Measurements from ENCODE around the gene MOB3C.
A peak's percentile ranks its signal among the peaks of the same experiment; 100 is the strongest.

Gene MOB3C

GRCh38 chr1:46603858-46604549 is 12.6 kb downstream of the MOB3C start, which contains the start of gene MKNK1:
Gene MKNK1 (minus strand): TSS chr1:46604268. CDS start chr1:46583327, 20,941 bp downstream.
- peak; percentile 98 for DNase-seq

GRCh38 chr1:46603481-46603857 is 13.1 kb downstream of the MOB3C start:
- no peak for DNase-seq

- no peak for DNase-seq
Observed at GRCh38 chr1:46601257-46602007, 15.2 kb downstream of the MOB3C start.

GRCh38 chr1:46599059-46599970 is 17.3 kb downstream of the MOB3C start:
- no peak for DNase-seq

GRCh38 chr1:46596846-46597245 is 19.8 kb downstream of the MOB3C start:
- no peak for DNase-seq

- no peak for DNase-seq
Observed at GRCh38 chr1:46596036-46596435, 20.6 kb downstream of the MOB3C start.

- DNase-seq: no peak
Observed at GRCh38 chr1:46595127-46595526, 21.5 kb downstream of the MOB3C start.

- DNase-seq: no peak
Observed at GRCh38 chr1:46594063-46594462, 22.5 kb downstream of the MOB3C start.

- no peak for DNase-seq
Observed at GRCh38 chr1:46592823-46593222, 23.8 kb downstream of the MOB3C start.

- DNase-seq: no peak
Observed at GRCh38 chr1:46589529-46589928, 27.1 kb downstream of the MOB3C start.

GRCh38 chr1:46587069-46587468 is 29.5 kb downstream of the MOB3C start:
- DNase-seq: no peak

- no peak for DNase-seq
Observed at GRCh38 chr1:46585312-46585938, 31.2 kb downstream of the MOB3C start.

- no peak for DNase-seq
Observed at GRCh38 chr1:46583494-46583893, 33.1 kb downstream of the MOB3C start.

- no peak for DNase-seq
Observed at GRCh38 chr1:46582972-46583371, 33.6 kb downstream of the MOB3C start.

- no peak for DNase-seq
Observed at GRCh38 chr1:46581681-46582455, 34.7 kb downstream of the MOB3C start.

GRCh38 chr1:46580140-46580903 is 36.3 kb downstream of the MOB3C start:
- no peak for DNase-seq

GRCh38 chr1:46577671-46578070 is 38.9 kb downstream of the MOB3C start:
- DNase-seq: no peak

- no peak for DNase-seq
Observed at GRCh38 chr1:46576596-46576995, 40.0 kb downstream of the MOB3C start.

GRCh38 chr1:46575778-46576177 is 40.8 kb downstream of the MOB3C start:
- no peak for DNase-seq

- no peak for DNase-seq
Observed at GRCh38 chr1:46575300-46575699, 41.3 kb downstream of the MOB3C start.

- DNase-seq: no peak
Observed at GRCh38 chr1:46571691-46572225, 44.9 kb downstream of the MOB3C start.
